ENCODE measurements around the gene LRRC53. TPM values are rescaled to one million over a fixed set of nuclear protein-coding genes. Genes with fewer than 3 reads are reported as not detected.

Gene LRRC53
- total RNA-seq, 1 donor from 2014 or later, result 0.07 TPM

GRCh38 chr1:74423471-74423870, 88.9 kb downstream of the LRRC53 start:
- Mint-ChIP-seq H3K36me3 (ENCODE audit: insufficient read depth) (no peaks in the 10 kb centered on the region), H3K27me3 (no peaks in the 10 kb centered on the region), H3K4me1 (ENCODE audit: low read depth) (peaks cover 5% of the 10 kb centered on the region), H3K27ac (no peak overlapping the region), H3K9me3 (ENCODE audit: low read depth) (peaks cover 3% of the 10 kb centered on the region), H3K4me3 (ENCODE audit: low read depth) (no peak overlapping the region)
- no peak for DNase-seq (ENCODE audit: low spot score, unreplicated experiment)
- no peak for TF ChIP-seq CTCF (IDR thresholded peaks at IDR 0.05; ENCODE audit: unreplicated experiment)

GRCh38 chr1:74422421-74423292, 89.8 kb downstream of the LRRC53 start:
- no peak overlapping the region for H3K27ac Mint-ChIP-seq
- no peak for TF ChIP-seq CTCF (IDR thresholded peaks at IDR 0.05; ENCODE audit: unreplicated experiment)

GRCh38 chr1:74420467-74420866, 91.9 kb downstream of the LRRC53 start:
- peaks cover 5% of the 10 kb centered on the region for H3K4me1 Mint-ChIP-seq (ENCODE audit: low read depth)
- no peak overlapping the region for H3K27ac Mint-ChIP-seq
- no peak for TF ChIP-seq CTCF (IDR thresholded peaks at IDR 0.05; ENCODE audit: unreplicated experiment)
- peaks cover 3% of the 10 kb centered on the region for H3K9me3 Mint-ChIP-seq (ENCODE audit: low read depth)
- no peaks in the 10 kb centered on the region for H3K36me3 Mint-ChIP-seq (ENCODE audit: insufficient read depth)
- no peak for DNase-seq (ENCODE audit: low spot score, unreplicated experiment)
- no peak overlapping the region for H3K4me3 Mint-ChIP-seq (ENCODE audit: low read depth)
- no peaks in the 10 kb centered on the region for H3K27me3 Mint-ChIP-seq

More at GRCh38 chr1:74422421-74423292, 89.8 kb downstream of the LRRC53 start:
- H3K4me3 Mint-ChIP-seq (ENCODE audit: low read depth), result no peak overlapping the region
- peaks cover 5% of the 10 kb centered on the region for H3K4me1 Mint-ChIP-seq (ENCODE audit: low read depth)
- no peaks in the 10 kb centered on the region for H3K36me3 Mint-ChIP-seq (ENCODE audit: insufficient read depth)
- DNase-seq (ENCODE audit: low spot score, unreplicated experiment), result no peak
- peaks cover 3% of the 10 kb centered on the region for H3K9me3 Mint-ChIP-seq (ENCODE audit: low read depth)
- no peaks in the 10 kb centered on the region for H3K27me3 Mint-ChIP-seq

Other genes with a start within 250 kb of the LRRC53 start
- gene ERICH3, start 161.2 kb upstream of the LRRC53 start, total RNA-seq, result 1.1 and 1.5 TPM in 2 replicates
- gene CRYZ, start 220.4 kb upstream of the LRRC53 start, total RNA-seq, result 32.5 and 36.9 TPM in 2 replicates
- gene TYW3, start 220.5 kb upstream of the LRRC53 start, total RNA-seq, result 9.1 and 10.3 TPM in 2 replicates